Neural cell (in vitro differentiated cells): Measurements from ENCODE around the gene AKR1E2. TPM values are rescaled to one million over a fixed set of nuclear protein-coding genes. Genes with fewer than 3 reads are reported as not detected.

Experiments used
- H2AFZ ChIP-seq: fragments of 200-600, 300-800 bp; sonication (generic), shearing (Covaris generic); 2 replicates; pipeline ENCODE4 v1.6.0; 2014; ENCODE audit warnings: low read depth, mild to moderate bottlenecking, antibody characterized with exemption, low read length, moderate library complexity
- H3F3A ChIP-seq: fragments of 200-600 bp; shearing (Covaris generic); 2 replicates; pipeline ENCODE4 v1.6.1; 2016; ENCODE audit warnings: mild to moderate bottlenecking, moderate library complexity, mixed read lengths, antibody characterized with exemption, low read length; ENCODE audit not compliant: insufficient read depth, poor library complexity, severe bottlenecking
- H3K27ac ChIP-seq: fragments of 200-600, 300-800 bp; sonication (generic), shearing (Covaris generic); 2 replicates; pipeline ENCODE4 v1.5.1; 2014; ENCODE audit warnings: mild to moderate bottlenecking, low read length, moderate library complexity
- H3K27me3 ChIP-seq: fragments of 300-800, 200-600 bp; sonication (generic), shearing (Covaris generic); 2 replicates; pipeline ENCODE4 v1.6.0; 2014; ENCODE audit warnings: mild to moderate bottlenecking, low read depth, low read length, moderate library complexity; ENCODE audit not compliant: insufficient read depth
- H3K36me3 ChIP-seq: fragments of 300-800, 200-600 bp; sonication (generic), shearing (Covaris generic); 2 replicates; pipeline ENCODE4 v1.5.1; 2014; ENCODE audit warnings: mild to moderate bottlenecking, antibody characterized with exemption, low read length, moderate library complexity; ENCODE audit not compliant: insufficient read depth
- H3K4me2 ChIP-seq: fragments of 300-800, 200-600 bp; sonication (generic), shearing (Covaris generic); 2 replicates; pipeline ENCODE4 v1.6.0; 2014; ENCODE audit warnings: mild to moderate bottlenecking, low read length
- H3K4me3 ChIP-seq: fragments of 300-800, 200-600 bp; sonication (generic), shearing (Covaris generic); 2 replicates; pipeline ENCODE4 v1.5.1; 2014; ENCODE audit warnings: mild to moderate bottlenecking, low read length, moderate library complexity
- H3K79me2 ChIP-seq: fragments of 200-600 bp; shearing (Covaris generic); replicated peaks from 2 replicates; pipeline ENCODE4 v1.6.0; 2014; ENCODE audit warnings: mild to moderate bottlenecking, low read length, moderate library complexity; ENCODE audit not compliant: insufficient read depth
- H3K9ac ChIP-seq: fragments of 300-800, 200-600 bp; sonication (generic), shearing (Covaris generic); 2 replicates; pipeline ENCODE4 v1.6.1; 2016; ENCODE audit warnings: mild to moderate bottlenecking, low read length, mixed read lengths
- H3K9me2 ChIP-seq: fragments of 200-600 bp; shearing (Covaris generic); 2 replicates; pipeline ENCODE4 v1.6.1; 2016; ENCODE audit warnings: mild to moderate bottlenecking, low read length, mixed read lengths; ENCODE audit not compliant: insufficient read depth
- H3K9me3 ChIP-seq: fragments of 200-600, 300-800 bp; sonication (generic), shearing (Covaris generic); 2 replicates; pipeline ENCODE4 v1.6.1; 2016; ENCODE audit warnings: mild to moderate bottlenecking, mixed run types, low read length, moderate library complexity, mixed read lengths
- H4K20me1 ChIP-seq: fragments of 200-600 bp; shearing (Covaris generic); 2 replicates; pipeline ENCODE4 v1.6.1; 2016; ENCODE audit warnings: mild to moderate bottlenecking, mixed run types; ENCODE audit not compliant: insufficient read depth
- EP300 ChIP-seq: fragments of 450-650 bp; conservative IDR thresholded peaks from 2 replicates; pipeline ENCODE4 v1.6.1; 2014; ENCODE audit warnings: antibody characterized with exemption, mild to moderate bottlenecking, moderate library complexity; ENCODE audit not compliant: poor library complexity, severe bottlenecking
- EZH2 ChIP-seq: fragments of 200-600, 300-800 bp; shearing (Covaris generic), sonication (generic); IDR thresholded peaks from 2 replicates; pipeline ENCODE4 v1.6.1; 2014; ENCODE audit warnings: antibody characterized with exemption, low read length, borderline replicate concordance, mild to moderate bottlenecking; ENCODE audit not compliant: insufficient read depth, poor library complexity, severe bottlenecking
- MXI1 ChIP-seq: fragments of 450-650 bp; conservative IDR thresholded peaks from 2 replicates; pipeline ENCODE4 v1.6.1; 2014; ENCODE audit warnings: antibody characterized with exemption, mild to moderate bottlenecking; ENCODE audit not compliant: poor library complexity, severe bottlenecking
- POLR2AphosphoS5 ChIP-seq: IDR thresholded peaks from 2 replicates; pipeline ENCODE4 v1.6.1; 2012
- RAD21 ChIP-seq: fragments of 450-650 bp; conservative IDR thresholded peaks from 2 replicates; pipeline ENCODE4 v1.6.1; 2014; ENCODE audit warnings: antibody characterized with exemption, mild to moderate bottlenecking, moderate library complexity
- REST ChIP-seq: IDR thresholded peaks from 2 replicates; pipeline ENCODE4 v1.6.1; 2012; ENCODE audit warnings: borderline replicate concordance
- SMC3 ChIP-seq: fragments of 450-650 bp; conservative IDR thresholded peaks from 2 replicates; pipeline ENCODE4 v1.6.1; 2014; ENCODE audit warnings: antibody characterized with exemption, mild to moderate bottlenecking, moderate library complexity; ENCODE audit not compliant: poor library complexity
- TAF1 ChIP-seq: IDR thresholded peaks from 2 replicates; pipeline ENCODE4 v1.6.1; 2012; ENCODE audit warnings: low read depth
- polyA plus RNA-seq: library from polyadenylated mRNA; depleted of rRNA; stranded (reverse); fragments of >200 nt; gene quantifications from 2 replicates; pipeline ENCODE4 v1.2.3, GENCODE V29; 2014
- TF ChIP-seq, protein P1 (sequence below): fragments of 450-650 bp; IDR thresholded peaks from 2 replicates; pipeline ENCODE4 v1.5.1; 2014; ENCODE audit warnings: antibody characterized with exemption, mild to moderate bottlenecking, moderate library complexity; ENCODE audit not compliant: poor library complexity, severe bottlenecking

The AKR1E2 gene
- polyA plus RNA-seq, 1 donor from 2014 or later, result not detected

DNA sequence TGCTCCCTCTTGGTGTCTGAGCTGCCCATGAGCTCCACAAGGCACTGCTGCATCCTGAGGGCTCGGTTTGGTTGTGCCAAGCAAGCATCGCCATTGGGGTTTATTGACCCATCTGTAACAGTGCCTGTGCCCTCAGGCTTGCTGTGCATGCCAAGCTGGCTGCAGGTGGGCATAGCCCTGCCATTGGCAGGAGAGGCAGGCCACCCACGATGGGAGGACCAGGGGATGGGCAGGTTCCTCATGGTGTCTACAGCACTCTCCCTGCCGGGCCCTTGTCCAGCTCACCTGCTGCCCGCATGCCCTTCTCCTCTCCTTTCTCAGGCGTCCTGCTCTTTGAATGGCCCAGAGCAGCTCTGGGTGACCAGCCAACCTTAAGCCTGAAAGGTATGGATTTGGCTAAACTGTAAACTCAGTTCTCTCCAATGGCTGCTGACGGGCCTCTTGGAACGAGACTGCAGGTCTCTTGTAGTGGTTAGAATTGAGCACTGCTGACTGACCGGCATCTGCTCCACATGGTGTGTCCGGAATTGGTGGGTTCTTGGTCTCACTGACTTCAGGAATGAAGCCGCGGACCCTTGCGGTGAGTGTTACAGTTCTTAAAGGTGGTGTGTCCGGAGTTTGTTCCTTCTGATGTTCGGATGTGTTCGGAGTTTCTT is 17.6 kb downstream of the AKR1E2 start:
- H3K36me3 ChIP-seq, result no peaks in the 10 kb centered on the region
- no peak overlapping the region for H2AFZ ChIP-seq
- TF ChIP-seq MXI1, result no peak
- TF ChIP-seq, protein P1, sequence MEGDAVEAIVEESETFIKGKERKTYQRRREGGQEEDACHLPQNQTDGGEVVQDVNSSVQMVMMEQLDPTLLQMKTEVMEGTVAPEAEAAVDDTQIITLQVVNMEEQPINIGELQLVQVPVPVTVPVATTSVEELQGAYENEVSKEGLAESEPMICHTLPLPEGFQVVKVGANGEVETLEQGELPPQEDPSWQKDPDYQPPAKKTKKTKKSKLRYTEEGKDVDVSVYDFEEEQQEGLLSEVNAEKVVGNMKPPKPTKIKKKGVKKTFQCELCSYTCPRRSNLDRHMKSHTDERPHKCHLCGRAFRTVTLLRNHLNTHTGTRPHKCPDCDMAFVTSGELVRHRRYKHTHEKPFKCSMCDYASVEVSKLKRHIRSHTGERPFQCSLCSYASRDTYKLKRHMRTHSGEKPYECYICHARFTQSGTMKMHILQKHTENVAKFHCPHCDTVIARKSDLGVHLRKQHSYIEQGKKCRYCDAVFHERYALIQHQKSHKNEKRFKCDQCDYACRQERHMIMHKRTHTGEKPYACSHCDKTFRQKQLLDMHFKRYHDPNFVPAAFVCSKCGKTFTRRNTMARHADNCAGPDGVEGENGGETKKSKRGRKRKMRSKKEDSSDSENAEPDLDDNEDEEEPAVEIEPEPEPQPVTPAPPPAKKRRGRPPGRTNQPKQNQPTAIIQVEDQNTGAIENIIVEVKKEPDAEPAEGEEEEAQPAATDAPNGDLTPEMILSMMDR, result no peak
- TF ChIP-seq REST, result no peak
- no peak for TF ChIP-seq TAF1
- no peak for TF ChIP-seq POLR2AphosphoS5
- no peaks in the 10 kb centered on the region for H3K79me2 ChIP-seq
- H3K9me2 ChIP-seq, result no peaks in the 10 kb centered on the region
- no peaks in the 10 kb centered on the region for H3K27me3 ChIP-seq
- no peaks in the 10 kb centered on the region for H3K9me3 ChIP-seq
- H3K4me2 ChIP-seq, result no peak overlapping the region
- no peak overlapping the region for H3K27ac ChIP-seq
- no peak overlapping the region for H3K9ac ChIP-seq
- H3F3A ChIP-seq, result no peaks in the 10 kb centered on the region
- no peak overlapping the region for H3K4me3 ChIP-seq
- no peaks in the 10 kb centered on the region for H4K20me1 ChIP-seq

- no peak overlapping the region for H3K27ac ChIP-seq
- no peaks in the 10 kb centered on the region for H3K9me2 ChIP-seq
- TF ChIP-seq SMC3 (no peak), EP300 (no peak), EZH2 (no peak), RAD21 (no peak), MXI1 (no peak), REST (no peak), TAF1 (no peak)
- no peaks in the 10 kb centered on the region for H3K79me2 ChIP-seq
- H2AFZ ChIP-seq, result no peak overlapping the region
- no peaks in the 10 kb centered on the region for H3K9me3 ChIP-seq
- H4K20me1 ChIP-seq, result no peaks in the 10 kb centered on the region
- H3K4me3 ChIP-seq, result no peak overlapping the region
- H3K4me2 ChIP-seq, result no peak overlapping the region
- H3F3A ChIP-seq, result no peaks in the 10 kb centered on the region
- H3K9ac ChIP-seq, result no peak overlapping the region
- no peaks in the 10 kb centered on the region for H3K27me3 ChIP-seq
- H3K36me3 ChIP-seq, result no peaks in the 10 kb centered on the region
These were observed 18.9 kb downstream of the AKR1E2 start for GRCh38 chr10:4844864-4845263.
